ENCODE results near the gene DRAM2. TPM values are rescaled to one million over a fixed set of nuclear protein-coding genes. Genes with fewer than 3 reads are reported as not detected.

The DRAM2 gene
- total RNA-seq, 1 donor from 2014 or later = 31.1 TPM

- no peak for DNase-seq (ENCODE audit: extremely low spot score, unreplicated experiment)
These were observed 40.2 kb upstream of the DRAM2 start for GRCh38 chr1:111179968-111180533.

GRCh38 chr1:111176678-111177077 lies 36.8 kb upstream of the DRAM2 start:
- Mint-ChIP-seq H3K27me3 (ENCODE audit: unreplicated experiment) (no peaks in the 10 kb centered on the region), H3K4me3 (ENCODE audit: unreplicated experiment) (no peak overlapping the region), H3K27ac (ENCODE audit: unreplicated experiment) (no peak overlapping the region), H3K9me3 (ENCODE audit: unreplicated experiment) (no peaks in the 10 kb centered on the region), H3K36me3 (ENCODE audit: unreplicated experiment) (peaks cover 36% of the 10 kb centered on the region), H3K4me1 (ENCODE audit: unreplicated experiment) (no peaks in the 10 kb centered on the region)
- no peak for TF ChIP-seq CTCF (IDR thresholded peaks at IDR 0.05)
- DNase-seq (ENCODE audit: extremely low spot score, unreplicated experiment) = no peak

More at GRCh38 chr1:111179968-111180533, 40.2 kb upstream of the DRAM2 start:
- H3K9me3 Mint-ChIP-seq (ENCODE audit: unreplicated experiment) = no peaks in the 10 kb centered on the region
- H3K4me1 Mint-ChIP-seq (ENCODE audit: unreplicated experiment) = no peaks in the 10 kb centered on the region
- peaks cover 31% of the 10 kb centered on the region for H3K36me3 Mint-ChIP-seq (ENCODE audit: unreplicated experiment)
- H3K4me3 Mint-ChIP-seq (ENCODE audit: unreplicated experiment) = no peak overlapping the region
- no peak overlapping the region for H3K27ac Mint-ChIP-seq (ENCODE audit: unreplicated experiment)
- no peak for TF ChIP-seq CTCF (IDR thresholded peaks at IDR 0.05)
- H3K27me3 Mint-ChIP-seq (ENCODE audit: unreplicated experiment) = no peaks in the 10 kb centered on the region

- Mint-ChIP-seq H3K4me1 (ENCODE audit: unreplicated experiment) (no peaks in the 10 kb centered on the region), H3K9me3 (ENCODE audit: unreplicated experiment) (no peaks in the 10 kb centered on the region), H3K27ac (ENCODE audit: unreplicated experiment) (no peak overlapping the region), H3K27me3 (ENCODE audit: unreplicated experiment) (no peaks in the 10 kb centered on the region), H3K4me3 (ENCODE audit: unreplicated experiment) (no peak overlapping the region), H3K36me3 (ENCODE audit: unreplicated experiment) (peaks cover 41% of the 10 kb centered on the region)
- no peak for DNase-seq (ENCODE audit: extremely low spot score, unreplicated experiment)
- TF ChIP-seq CTCF (IDR thresholded peaks at IDR 0.05) = no peak
These were observed 35.5 kb upstream of the DRAM2 start for GRCh38 chr1:111175349-111175748.

- TF ChIP-seq CTCF (IDR thresholded peaks at IDR 0.05) = no peak
- Mint-ChIP-seq H3K9me3 (ENCODE audit: unreplicated experiment) (no peaks in the 10 kb centered on the region), H3K27ac (ENCODE audit: unreplicated experiment) (no peak overlapping the region), H3K4me3 (ENCODE audit: unreplicated experiment) (no peak overlapping the region), H3K27me3 (ENCODE audit: unreplicated experiment) (no peaks in the 10 kb centered on the region), H3K4me1 (ENCODE audit: unreplicated experiment) (no peaks in the 10 kb centered on the region), H3K36me3 (ENCODE audit: unreplicated experiment) (peaks cover 43% of the 10 kb centered on the region)
- no peak for DNase-seq (ENCODE audit: extremely low spot score, unreplicated experiment)
These were observed 34.2 kb upstream of the DRAM2 start for GRCh38 chr1:111174070-111174469.

GRCh38 chr1:111172463-111172862 lies 32.6 kb upstream of the DRAM2 start:
- DNase-seq (ENCODE audit: extremely low spot score, unreplicated experiment) = no peak
- no peaks in the 10 kb centered on the region for H3K27me3 Mint-ChIP-seq (ENCODE audit: unreplicated experiment)
- H3K9me3 Mint-ChIP-seq (ENCODE audit: unreplicated experiment) = no peaks in the 10 kb centered on the region
- no peak for TF ChIP-seq CTCF (IDR thresholded peaks at IDR 0.05)
- H3K4me3 Mint-ChIP-seq (ENCODE audit: unreplicated experiment) = no peak overlapping the region
- H3K36me3 Mint-ChIP-seq (ENCODE audit: unreplicated experiment) = peaks cover 44% of the 10 kb centered on the region
- H3K27ac Mint-ChIP-seq (ENCODE audit: unreplicated experiment) = no peak overlapping the region
- H3K4me1 Mint-ChIP-seq (ENCODE audit: unreplicated experiment) = peaks cover 6% of the 10 kb centered on the region
